Fibroblast of upper back skin (primary cell): Measurements from ENCODE around the gene MAN1C1.

ENCODE experiments used
- DNase-seq: peaks from one replicate; pipeline ENCODE4 v3.0.0-alpha.2; 2013

The MAN1C1 gene

DNA sequence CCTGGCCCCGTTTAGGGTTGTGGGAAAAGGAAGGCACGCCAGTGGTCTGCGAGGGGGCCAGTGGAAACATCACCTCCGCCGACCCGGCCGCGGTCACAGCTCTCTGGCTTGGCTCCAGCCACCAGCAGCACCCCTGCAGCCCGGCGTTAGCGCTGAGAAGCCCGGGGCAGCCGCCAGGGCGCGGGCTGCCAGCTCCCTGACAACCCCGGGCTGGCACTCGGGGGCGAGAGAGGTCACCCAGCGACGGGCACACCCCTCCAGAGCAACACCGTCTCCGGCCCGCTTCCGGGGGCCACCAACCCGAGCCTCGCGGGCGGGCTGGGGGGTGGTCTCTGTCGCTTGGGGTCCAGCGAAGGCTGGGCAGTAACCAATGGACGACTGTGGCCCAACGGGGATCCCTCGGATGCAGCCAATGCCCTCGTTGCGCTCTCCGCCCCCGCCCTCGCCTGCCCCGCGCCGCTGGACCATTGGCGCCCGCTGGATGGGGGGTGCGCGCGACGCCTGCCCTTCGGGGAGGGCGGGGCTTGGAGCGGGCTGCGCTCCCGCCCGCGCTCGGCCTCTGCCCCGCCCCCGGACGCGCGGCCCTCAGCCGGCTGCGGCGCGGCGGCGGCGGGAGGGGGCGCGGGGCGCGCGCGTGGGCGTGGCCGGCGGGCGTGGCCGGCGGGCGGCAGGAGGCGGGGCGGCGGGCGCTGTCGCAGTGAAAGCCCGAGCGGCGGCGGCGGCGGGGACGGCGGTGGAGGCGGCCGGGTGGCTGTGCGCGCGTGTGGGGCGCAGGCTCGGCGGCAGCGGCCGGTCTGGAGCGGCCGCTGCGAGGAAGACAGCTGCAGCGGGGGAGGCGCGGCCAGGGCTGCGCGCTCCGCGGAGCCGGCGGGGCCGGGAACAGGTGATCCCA, at the start of gene MAN1C1:
Gene MAN1C1, plus strand, starts transcription at position 697 of the 892 bp plus-strand sequence. CDS start 1,007 bp downstream, outside the sequence.
- peak; percentile 66 for DNase-seq

DNA sequence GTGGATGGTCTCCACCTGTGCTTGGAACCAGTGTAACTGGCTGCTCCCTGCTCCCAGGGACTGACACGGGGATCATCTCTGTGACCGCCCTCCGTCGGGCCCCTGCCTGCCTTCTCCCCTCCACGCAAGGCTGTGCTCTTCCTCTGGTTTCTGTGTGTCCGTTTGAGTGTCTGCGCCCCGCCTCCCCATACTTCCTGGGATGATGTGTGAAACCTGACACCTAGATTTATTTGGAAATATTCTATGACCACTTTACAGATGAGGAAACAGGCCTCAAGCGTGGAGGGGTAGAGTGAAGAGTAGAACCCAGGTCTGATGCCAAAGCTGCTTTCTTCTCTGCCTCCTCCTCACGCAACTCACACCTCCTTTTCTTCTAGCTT, 48.9 kb upstream of the MAN1C1 start:
- peak; percentile 44 for DNase-seq

GRCh38 chr1:25568090-25568833, 48.3 kb upstream of the MAN1C1 start:
- peak; percentile 55 for DNase-seq

DNA sequence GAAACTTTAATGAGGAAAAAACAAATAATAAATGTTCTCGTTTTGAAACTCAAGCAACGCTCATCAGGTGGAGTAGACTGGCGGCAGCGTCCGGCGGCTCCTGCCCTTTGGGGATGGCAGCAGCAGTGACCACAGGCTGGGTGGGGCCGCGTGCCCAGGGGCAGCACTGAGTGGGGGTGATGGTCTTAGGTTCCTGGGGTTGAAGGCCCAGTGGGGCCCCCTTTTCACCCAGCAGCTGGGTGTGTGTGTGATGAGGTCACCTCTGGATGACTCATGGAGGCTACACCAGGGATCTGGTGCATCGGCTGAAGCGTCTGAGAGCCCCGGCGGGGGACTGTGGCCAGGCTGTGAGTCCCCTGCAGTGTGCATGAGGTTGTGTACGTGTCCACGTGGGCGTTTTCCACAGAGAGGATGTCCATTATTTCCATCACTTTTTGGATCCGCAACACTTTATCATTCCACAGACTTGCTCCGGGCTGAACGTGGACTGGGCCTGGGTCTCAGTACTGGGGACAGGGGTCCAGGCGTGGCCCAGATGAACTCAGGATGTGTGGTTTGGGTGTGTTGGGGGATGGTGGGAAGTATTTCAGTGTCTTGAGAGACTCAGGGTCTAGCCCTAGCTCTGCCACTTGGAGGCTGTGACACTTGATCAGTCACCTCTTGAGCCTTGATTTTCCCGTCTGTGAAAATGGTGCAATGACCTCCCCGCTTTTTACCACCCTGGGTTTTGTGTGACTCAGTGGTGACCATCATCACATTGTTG, 47.6 kb upstream of the MAN1C1 start:
- peak; percentile 85 for DNase-seq

GRCh38 chr1:25569597-25570396, 46.8 kb upstream of the MAN1C1 start:
- DNase-seq, result peak; percentile 19

DNA sequence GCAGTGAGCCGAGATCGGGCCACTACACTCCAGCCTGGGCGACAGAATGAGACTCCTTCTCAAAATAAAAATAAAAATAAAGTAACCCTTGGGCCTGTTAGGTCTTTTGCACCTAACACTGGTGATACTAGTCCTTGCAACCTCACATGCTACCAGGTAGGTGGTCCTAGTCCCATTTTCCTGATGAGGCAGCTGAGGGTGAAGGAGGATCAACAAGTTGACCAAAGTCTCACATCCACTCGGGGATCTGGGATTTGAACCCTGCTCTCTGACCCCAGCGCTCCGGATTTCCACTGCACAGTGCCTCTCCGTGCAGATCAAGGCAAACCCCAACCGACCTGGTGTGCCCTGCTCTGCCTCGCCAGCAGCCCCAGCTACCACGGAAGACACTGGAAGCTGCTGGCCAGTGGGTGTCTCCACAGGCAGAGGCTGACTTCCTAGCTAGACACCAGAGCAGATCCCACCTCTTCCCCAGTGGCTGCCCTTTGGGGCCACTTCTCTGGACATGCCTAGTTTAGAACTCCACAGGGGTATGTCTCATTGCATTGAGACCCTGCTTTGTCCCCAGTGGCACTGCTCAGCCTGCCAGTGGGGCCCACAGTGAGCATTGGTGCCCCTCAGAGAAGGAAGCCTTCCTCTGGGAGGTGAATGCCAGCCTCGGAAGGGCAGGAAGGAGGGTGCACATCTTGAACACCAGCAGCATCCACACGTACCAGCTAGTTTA, 45.6 kb upstream of the MAN1C1 start:
- no peak for DNase-seq

DNA sequence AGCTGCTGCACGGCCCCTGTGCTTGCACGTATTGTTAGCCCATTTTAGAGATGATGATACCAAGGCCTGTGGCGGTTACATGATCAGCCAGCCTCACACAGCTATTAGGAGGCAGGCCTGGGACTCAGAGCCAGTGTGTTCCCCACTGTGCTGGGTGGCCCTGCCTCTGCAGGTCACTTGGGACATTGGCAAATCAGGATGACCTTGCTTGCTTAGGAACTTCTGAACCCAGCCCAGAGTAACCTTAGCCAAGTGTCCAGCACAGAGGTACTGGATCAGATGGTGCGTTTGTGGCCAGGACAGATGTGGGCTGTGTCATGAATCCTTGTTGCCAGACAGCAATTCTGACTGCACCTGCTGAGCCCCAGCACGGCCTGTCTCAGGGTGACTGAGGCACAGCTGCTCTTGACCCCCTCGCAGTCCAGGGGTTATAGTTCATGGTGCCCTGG, 45.0 kb upstream of the MAN1C1 start:
- no peak for DNase-seq

DNA sequence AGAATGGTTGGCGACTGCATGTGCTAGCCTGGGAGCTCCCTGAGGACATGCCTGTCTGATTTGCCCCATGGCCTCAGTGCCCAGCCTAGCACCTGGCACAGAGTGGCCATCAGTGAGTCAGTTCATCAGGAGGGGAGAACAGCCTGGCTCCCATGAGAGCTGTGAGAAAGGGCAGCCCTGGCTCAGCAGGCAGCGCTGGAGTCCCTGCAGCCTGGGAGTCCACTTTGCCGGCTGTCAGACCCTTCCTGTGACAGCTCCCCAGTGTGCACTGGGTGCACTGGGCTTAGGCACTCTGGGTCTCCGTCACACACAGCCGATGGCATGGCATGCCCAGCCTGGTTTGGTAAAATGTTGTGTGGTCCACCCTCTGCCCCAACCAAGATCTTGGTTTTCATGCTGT, 44.5 kb upstream of the MAN1C1 start:
- no peak for DNase-seq

DNA sequence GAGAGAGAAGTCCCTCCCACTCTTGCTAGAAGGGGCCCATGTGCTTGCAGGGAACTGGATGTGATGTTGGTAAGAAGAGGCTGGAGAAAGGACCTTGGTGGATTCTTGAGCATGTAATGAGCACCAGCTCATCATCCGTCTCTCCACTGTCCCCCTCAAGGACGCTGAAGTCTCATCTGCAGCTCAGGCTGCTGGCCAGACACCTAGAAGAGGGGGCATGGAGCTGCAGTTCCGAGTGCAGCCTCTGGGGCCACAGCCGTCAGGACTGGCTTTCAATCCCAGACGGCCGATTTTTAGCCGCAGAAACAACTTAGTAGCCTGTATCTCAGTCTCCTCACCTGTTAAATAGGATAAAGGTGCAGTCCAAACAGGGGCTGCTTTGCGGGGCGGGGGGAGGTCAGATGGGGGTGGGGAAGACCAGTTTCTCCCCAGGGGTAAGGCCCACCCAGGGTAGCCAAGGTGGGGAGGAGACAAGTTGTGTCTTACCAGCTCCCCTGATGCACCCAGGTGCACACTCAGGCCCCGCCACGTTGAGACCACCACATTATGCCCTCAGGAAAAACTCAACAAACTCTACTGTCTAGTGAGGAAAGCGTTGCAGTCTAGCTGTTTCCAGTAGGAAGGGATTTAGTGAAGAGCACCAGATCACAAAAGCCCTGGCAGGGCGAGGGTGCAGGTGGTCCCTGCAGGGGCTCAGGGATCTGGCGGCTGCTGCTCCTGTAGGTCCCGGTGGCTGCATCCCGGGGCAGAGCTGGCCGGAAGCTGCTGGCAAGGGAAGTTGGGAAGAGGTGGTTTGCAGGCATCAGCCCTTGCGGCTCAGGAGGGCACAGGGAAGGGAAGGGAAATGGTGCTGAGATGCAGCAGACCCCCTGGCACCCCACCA, 43.6 kb upstream of the MAN1C1 start:
- DNase-seq, result peak; percentile 35

DNA sequence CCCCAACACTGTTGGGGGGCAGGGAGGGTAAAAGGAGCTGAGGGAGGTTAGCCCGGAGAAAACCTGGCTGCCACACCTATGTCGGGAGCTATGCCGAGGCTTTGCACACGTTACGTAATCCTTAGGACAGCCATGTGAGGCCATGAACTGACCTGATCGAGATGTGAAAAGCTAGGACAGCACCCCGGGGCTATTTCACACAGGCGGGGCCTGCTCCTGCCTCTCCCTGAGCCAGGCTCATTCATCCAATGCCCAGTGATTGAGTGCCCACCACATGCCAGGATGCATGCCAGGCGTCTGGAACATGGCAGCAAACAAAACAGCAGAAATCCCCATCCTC, 43.0 kb upstream of the MAN1C1 start:
- no peak for DNase-seq

DNA sequence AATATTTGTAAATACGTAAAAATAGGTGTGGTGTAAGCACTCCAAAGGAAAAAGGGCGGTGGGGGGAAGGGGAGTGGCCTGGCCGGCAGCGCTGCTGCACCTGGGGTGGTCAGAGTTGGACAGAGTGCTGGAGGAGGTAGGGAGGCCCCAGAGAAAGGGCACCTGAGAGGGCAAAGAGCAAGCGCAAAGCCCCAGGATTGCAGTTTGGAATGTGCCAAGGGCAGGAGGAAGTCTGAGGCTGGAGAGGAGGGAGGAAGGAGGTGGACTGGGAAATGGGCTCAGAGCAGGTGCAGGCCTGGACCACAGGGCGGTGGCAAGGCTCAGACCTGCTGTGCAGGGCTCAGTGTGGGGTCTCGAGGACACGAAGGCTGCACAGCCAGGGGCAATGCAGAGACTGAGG, 42.6 kb upstream of the MAN1C1 start:
- no peak for DNase-seq

DNA sequence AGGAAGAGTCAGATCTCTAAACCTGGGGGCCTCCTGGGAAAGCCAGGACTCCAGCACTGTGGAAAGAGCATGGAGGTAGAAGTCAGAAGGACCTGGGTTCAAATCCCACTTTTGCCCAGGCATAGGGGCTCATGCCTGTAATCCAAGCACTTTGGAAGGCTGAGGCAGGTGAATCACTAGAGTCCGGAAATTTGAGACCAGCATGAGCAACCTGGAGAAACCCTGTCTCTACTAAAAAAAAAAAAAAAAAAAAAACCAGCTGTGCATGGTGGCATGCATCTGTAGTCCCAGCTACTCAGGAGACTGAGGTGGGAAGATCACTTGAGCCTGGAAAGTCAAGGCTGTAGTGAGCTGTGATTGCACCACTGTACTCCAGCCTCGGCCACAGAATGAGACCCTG, 41.4 kb upstream of the MAN1C1 start:
- no peak for DNase-seq

DNA sequence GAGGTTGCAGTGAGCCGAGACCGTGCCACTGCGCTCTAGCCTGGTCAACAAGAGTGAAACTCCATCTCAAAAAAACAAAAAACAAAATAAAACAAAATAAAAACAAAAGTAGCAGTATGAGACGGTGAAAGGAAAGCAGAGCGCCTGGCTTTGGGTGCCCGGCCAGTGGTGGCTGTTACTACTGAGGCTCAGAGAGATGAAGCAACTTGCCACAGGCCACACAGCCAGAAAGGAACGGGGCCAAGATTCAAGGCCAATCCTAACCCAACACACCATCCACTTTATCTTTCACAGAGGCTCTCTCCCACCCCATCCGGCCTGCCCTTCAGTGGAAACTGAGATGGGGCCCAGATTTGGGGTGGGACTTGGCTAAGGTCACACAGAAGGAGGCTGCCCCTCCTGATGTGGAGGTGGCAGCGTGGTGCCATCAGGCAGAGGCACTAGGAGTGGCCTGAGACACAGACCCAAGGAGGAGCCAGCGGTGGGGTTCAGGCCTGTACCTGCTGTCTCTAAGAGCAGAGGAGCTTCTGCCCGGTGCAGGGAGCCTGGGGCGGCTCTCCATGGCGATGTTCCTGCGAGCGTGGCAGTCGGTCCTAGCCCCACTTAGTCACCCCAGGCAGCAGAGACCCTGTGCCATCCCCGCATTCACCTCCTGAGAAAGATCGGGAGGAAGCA, 40.0 kb upstream of the MAN1C1 start:
- DNase-seq, result no peak

DNA sequence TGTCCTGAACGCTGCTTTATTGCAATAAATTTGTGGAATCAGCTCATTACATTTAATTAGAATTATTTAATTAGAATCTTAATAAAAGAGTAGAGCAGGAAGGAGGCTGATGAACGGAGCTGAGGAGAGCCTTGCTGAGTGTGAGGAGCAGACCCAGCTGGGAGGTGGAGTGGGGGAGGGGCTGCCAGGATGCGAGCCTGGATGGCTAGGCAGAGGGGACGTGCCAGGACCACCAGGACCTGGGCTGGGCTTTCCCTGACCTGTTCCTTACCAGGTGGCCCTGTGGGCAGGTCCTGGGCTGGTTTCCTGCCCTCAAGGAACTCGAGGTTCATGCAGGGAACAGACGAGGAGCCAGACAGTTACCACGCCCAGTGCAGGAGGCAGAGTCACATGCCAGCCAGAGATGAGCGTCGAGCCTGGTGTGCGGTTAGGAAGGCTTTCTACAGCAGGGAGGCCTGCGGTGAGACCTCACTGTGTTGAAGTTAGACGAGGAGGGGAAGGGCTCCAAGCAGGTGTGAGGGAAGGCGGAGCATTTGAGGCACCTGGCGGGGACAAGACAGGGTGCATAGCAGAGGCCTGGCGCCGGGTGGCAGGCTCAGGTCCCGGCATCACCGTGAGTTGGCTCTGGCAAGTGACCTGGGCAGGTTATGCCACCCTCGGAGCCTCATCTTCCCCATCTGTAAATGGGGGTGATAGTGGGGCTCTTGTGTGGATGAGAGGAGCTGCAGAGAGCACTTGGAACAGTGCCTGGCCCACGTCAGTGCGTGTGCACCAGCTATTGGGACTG, 39.3 kb upstream of the MAN1C1 start:
- no peak for DNase-seq

DNA sequence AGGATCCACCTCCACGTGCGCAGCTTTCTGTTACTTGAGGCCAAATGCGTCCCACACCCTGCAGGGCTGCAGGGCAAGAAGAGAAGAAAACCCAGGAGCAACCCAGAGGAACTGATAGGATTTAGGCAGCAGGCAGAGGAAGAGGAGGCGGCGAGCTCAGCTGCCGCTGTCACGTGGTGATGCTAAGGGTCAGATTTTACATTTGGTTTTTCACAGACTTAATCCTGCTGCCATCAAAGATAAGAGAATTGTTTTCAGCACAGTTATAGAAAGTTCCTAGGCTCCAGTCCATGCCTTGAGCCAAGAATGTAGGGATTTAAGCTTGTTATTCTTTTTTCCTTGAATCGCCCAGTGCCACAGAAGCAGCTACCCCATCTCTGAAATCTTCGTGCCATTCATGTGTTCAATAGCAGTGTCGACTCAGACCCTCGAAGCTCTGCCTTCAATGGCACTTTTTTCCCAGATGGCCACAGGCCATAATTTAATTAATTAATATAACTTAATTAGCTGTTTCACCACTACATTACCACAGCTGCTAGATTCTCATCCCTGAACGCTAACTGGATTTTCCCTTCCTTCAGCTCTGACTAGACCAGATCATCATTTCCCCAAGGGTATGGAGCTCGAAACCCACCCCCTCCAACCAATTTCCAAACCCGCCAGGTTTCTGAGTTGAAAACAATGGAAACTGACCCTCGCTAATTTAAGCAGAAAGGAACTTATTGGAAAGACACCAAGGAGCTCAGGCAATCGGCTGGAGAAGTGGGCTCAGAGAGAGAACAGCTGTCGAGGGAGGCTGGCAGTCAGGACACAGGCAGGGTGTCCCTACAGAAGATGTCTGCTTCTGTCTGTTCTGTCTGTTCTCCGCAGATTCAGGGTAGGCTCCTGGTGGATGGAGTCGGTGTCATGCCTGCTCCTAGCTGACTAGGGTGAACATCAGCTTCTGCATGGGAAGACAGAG, 37.0 kb upstream of the MAN1C1 start:
- no peak for DNase-seq

GRCh38 chr1:25580927-25581326, 35.7 kb upstream of the MAN1C1 start:
- DNase-seq, result no peak

- DNase-seq, result no peak
Measured at GRCh38 chr1:25581764-25582163, 34.8 kb upstream of the MAN1C1 start.
